HEK293 (cell line): Measurements from ENCODE around the gene IFNL2.

Experiments used
- CTCF ChIA-PET: fragments of 350-600 bp; formaldehyde crosslinking; extraction: SDS; loops from one replicate; lab custom pipeline; 2021; ENCODE audit warnings: antibody characterized with exemption; lab: Yijun Ruan, JAX
- POLR2A ChIA-PET: fragments of 300-600 bp; formaldehyde crosslinking; extraction: SDS; loops from one replicate; lab custom pipeline; 2020; ENCODE audit warnings: antibody characterized with exemption, inconsistent platforms; lab: Yijun Ruan, JAX
- H3K27ac ChIP-seq: fragments of 200-500 bp; sonication (Bioruptor generic); 2 replicates; pipeline ENCODE4 v1.5.1; 2014; ENCODE audit warnings: low read depth, low read length, control low read depth, inconsistent platforms; ENCODE audit errors: extremely low read depth
- H3K36me3 ChIP-seq, 2 experiments: fragments of 200-500 bp in 1 of 2; sonication (Bioruptor generic) in 1 of 2; 1 replicate in 1 of 2; 2 replicates in 1 of 2; pipeline ENCODE4 v1.5.1; 2014 to 2017; ENCODE audit warnings: inconsistent platforms in 2 of 2, low read length in 2 of 2; ENCODE audit not compliant: control insufficient read depth in 2 of 2, insufficient read depth in 1 of 2
- H3K4me1 ChIP-seq: fragments of 200-500 bp; sonication (Bioruptor generic); 2 replicates; pipeline ENCODE4 v1.5.1; 2014; ENCODE audit warnings: mild to moderate bottlenecking, low read length, inconsistent platforms; ENCODE audit not compliant: control insufficient read depth, insufficient read depth
- H3K4me3 ChIP-seq: 2 replicates; pipeline ENCODE4 v1.5.1; 2011; ENCODE audit warnings: low read depth, mild to moderate bottlenecking, control low read depth, low read length, moderate library complexity
- H3K9me3 ChIP-seq: fragments of 200-500 bp; sonication (Bioruptor generic); 2 replicates; pipeline ENCODE4 v1.5.1; 2014; ENCODE audit warnings: low read depth, low read length, inconsistent platforms; ENCODE audit not compliant: control insufficient read depth, insufficient read depth
- INSM2 ChIP-seq: fragments of 450-650 bp; formaldehyde crosslinking; IDR thresholded peaks from 2 replicates; pipeline ENCODE4 v1.5.1; 2016; ENCODE audit warnings: missing biosample characterization, missing genetic modification characterization
- KLF16 ChIP-seq: fragments of 450-650 bp; formaldehyde crosslinking; IDR thresholded peaks from 2 replicates; pipeline ENCODE4 v1.5.1; 2017; ENCODE audit warnings: missing biosample characterization, missing genetic modification characterization
- MZF1 ChIP-seq: fragments of 450-650 bp; formaldehyde crosslinking; IDR thresholded peaks from 2 replicates; pipeline ENCODE4 v1.5.1; 2017; ENCODE audit warnings: missing biosample characterization, missing genetic modification characterization, borderline replicate concordance
- PRDM1 ChIP-seq: fragments of 450-650 bp; formaldehyde crosslinking; IDR thresholded peaks from 2 replicates; pipeline ENCODE4; 2016; ENCODE audit warnings: missing biosample characterization, missing genetic modification characterization
- SALL2 ChIP-seq: fragments of 450-650 bp; formaldehyde crosslinking; IDR thresholded peaks from 2 replicates; pipeline ENCODE4 v1.5.0; 2017; ENCODE audit warnings: missing biosample characterization, mild to moderate bottlenecking, missing genetic modification characterization, borderline replicate concordance
- ZNF114 ChIP-seq: fragments of 450-650 bp; formaldehyde crosslinking; IDR thresholded peaks from 2 replicates; pipeline ENCODE4 v1.5.0; 2017; ENCODE audit warnings: missing biosample characterization, missing genetic modification characterization
- ZNF140 ChIP-seq: fragments of 450-650 bp; formaldehyde crosslinking; IDR thresholded peaks from 2 replicates; pipeline ENCODE4 v1.5.1; 2016; ENCODE audit warnings: missing biosample characterization, missing genetic modification characterization
- ZNF214 ChIP-seq: fragments of 450-650 bp; formaldehyde crosslinking; IDR thresholded peaks from 2 replicates; pipeline ENCODE4 v1.5.1; 2017; ENCODE audit warnings: missing biosample characterization, mild to moderate bottlenecking, missing genetic modification characterization, borderline replicate concordance
- ZNF302 ChIP-seq: fragments of 450-650 bp; formaldehyde crosslinking; IDR thresholded peaks from 2 replicates; pipeline ENCODE4 v1.5.1; 2016; ENCODE audit warnings: missing biosample characterization, missing genetic modification characterization, low read depth
- ZNF311 ChIP-seq: fragments of 450-650 bp; formaldehyde crosslinking; IDR thresholded peaks from 2 replicates; pipeline ENCODE4 v1.5.1; 2017; ENCODE audit warnings: missing biosample characterization, missing genetic modification characterization, borderline replicate concordance
- ZNF341 ChIP-seq: fragments of 450-650 bp; formaldehyde crosslinking; IDR thresholded peaks from 2 replicates; pipeline ENCODE4; 2016; ENCODE audit warnings: low read depth, missing biosample characterization, missing genetic modification characterization
- ZNF473 ChIP-seq: fragments of 450-650 bp; formaldehyde crosslinking; IDR thresholded peaks from 2 replicates; pipeline ENCODE4 v1.5.1; 2017; ENCODE audit warnings: missing biosample characterization, missing genetic modification characterization
- ZNF501 ChIP-seq: fragments of 450-650 bp; formaldehyde crosslinking; IDR thresholded peaks from 2 replicates; pipeline ENCODE4 v1.5.1; 2016; ENCODE audit warnings: missing biosample characterization, missing genetic modification characterization
- ZNF518A ChIP-seq: fragments of 450-650 bp; formaldehyde crosslinking; conservative IDR thresholded peaks from 2 replicates; pipeline ENCODE4 v1.5.1; 2016; ENCODE audit warnings: low read depth, missing biosample characterization, missing genetic modification characterization
- ZNF529 ChIP-seq: fragments of 450-650 bp; formaldehyde crosslinking; IDR thresholded peaks from 2 replicates; pipeline ENCODE4 v1.5.1; 2017; ENCODE audit warnings: missing genetic modification characterization, missing biosample characterization; ENCODE audit not compliant: insufficient replicate concordance
- ZNF548 ChIP-seq: fragments of 450-650 bp; formaldehyde crosslinking; IDR thresholded peaks from 2 replicates; pipeline ENCODE4 v1.5.1; 2016; ENCODE audit warnings: missing biosample characterization, missing genetic modification characterization
- ZNF623 ChIP-seq: fragments of 450-650 bp; formaldehyde crosslinking; IDR thresholded peaks from 2 replicates; pipeline ENCODE4 v1.5.1; 2016; ENCODE audit warnings: missing biosample characterization, missing genetic modification characterization
- ZNF747 ChIP-seq: fragments of 450-650 bp; formaldehyde crosslinking; IDR thresholded peaks from 2 replicates; pipeline ENCODE4 v1.5.1; 2016; ENCODE audit warnings: missing biosample characterization, missing genetic modification characterization
- ZNF791 ChIP-seq: fragments of 450-650 bp; formaldehyde crosslinking; IDR thresholded peaks from 2 replicates; pipeline ENCODE4 v1.5.1; 2016; ENCODE audit warnings: missing biosample characterization, missing genetic modification characterization
- ZSCAN23 ChIP-seq: fragments of 450-650 bp; formaldehyde crosslinking; IDR thresholded peaks from 2 replicates; pipeline ENCODE4 v1.5.1; 2016; ENCODE audit warnings: missing biosample characterization, missing genetic modification characterization
- TF ChIP-seq, protein P1 (sequence below): fragments of 450-650 bp; formaldehyde crosslinking; IDR thresholded peaks from 2 replicates; pipeline ENCODE4 v1.5.1; 2016; ENCODE audit warnings: missing biosample characterization, missing genetic modification characterization
- TF ChIP-seq, protein P2 (sequence below): fragments of 450-650 bp; formaldehyde crosslinking; IDR thresholded peaks from 2 replicates; pipeline ENCODE4 v1.5.1; 2016; ENCODE audit warnings: missing biosample characterization, missing genetic modification characterization

IFNL2 gene

DNA sequence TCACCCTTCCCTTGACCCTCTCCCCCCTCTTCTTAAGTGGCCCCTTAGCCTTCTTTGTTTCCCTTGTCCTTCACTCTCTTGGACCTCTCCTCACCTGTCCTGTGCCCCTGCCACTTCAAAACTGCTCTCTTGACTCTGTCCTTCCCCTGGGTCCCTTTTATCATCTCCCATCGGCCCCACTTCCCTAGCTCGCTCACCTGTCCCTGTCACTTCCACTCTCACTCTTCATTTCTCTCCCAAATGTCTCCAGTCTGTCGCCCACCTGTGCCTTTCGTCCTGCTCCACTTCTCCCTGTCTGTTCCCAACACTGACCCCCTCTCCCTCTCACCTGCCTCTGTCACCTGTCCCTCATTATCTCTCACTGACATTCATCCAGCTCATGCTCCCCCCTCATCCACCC, 28.7 kb downstream of the IFNL2 start:
- ChIA-PET POLR2A (interaction anchor here (0.7 to 2.3 kb wide), 2 partner anchors 9 to 60 kb away, joined by 7 to 9 read pairs; no protein-coding TSS in a partner anchor), CTCF (interaction anchor here (0.5 to 1.4 kb wide), 4 partner anchors 15 to 175 kb away, joined by 3 to 6 read pairs (median 3); no protein-coding TSS in a partner anchor)
- Histone ChIP-seq H3K27ac (no peak overlapping the region), H3K36me3 (no peaks in the 10 kb centered on the region), H3K4me1 (no peaks in the 10 kb centered on the region), H3K9me3 (no peaks in the 10 kb centered on the region), H3K4me3 (no peak overlapping the region)
- 0 out of 2 replicates have a peak, but pooled peaks have one; percentile 26 for TF ChIP-seq ZNF311
- TF ChIP-seq ZNF140 (tag by site-specific recombination) = no peak
- TF ChIP-seq ZNF341 (tag by site-specific recombination) = no peak
- TF ChIP-seq, protein P1, sequence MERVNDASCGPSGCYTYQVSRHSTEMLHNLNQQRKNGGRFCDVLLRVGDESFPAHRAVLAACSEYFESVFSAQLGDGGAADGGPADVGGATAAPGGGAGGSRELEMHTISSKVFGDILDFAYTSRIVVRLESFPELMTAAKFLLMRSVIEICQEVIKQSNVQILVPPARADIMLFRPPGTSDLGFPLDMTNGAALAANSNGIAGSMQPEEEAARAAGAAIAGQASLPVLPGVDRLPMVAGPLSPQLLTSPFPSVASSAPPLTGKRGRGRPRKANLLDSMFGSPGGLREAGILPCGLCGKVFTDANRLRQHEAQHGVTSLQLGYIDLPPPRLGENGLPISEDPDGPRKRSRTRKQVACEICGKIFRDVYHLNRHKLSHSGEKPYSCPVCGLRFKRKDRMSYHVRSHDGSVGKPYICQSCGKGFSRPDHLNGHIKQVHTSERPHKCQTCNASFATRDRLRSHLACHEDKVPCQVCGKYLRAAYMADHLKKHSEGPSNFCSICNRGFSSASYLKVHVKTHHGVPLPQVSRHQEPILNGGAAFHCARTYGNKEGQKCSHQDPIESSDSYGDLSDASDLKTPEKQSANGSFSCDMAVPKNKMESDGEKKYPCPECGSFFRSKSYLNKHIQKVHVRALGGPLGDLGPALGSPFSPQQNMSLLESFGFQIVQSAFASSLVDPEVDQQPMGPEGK (tag by site-specific recombination) = no peak
- TF ChIP-seq, protein P2, sequence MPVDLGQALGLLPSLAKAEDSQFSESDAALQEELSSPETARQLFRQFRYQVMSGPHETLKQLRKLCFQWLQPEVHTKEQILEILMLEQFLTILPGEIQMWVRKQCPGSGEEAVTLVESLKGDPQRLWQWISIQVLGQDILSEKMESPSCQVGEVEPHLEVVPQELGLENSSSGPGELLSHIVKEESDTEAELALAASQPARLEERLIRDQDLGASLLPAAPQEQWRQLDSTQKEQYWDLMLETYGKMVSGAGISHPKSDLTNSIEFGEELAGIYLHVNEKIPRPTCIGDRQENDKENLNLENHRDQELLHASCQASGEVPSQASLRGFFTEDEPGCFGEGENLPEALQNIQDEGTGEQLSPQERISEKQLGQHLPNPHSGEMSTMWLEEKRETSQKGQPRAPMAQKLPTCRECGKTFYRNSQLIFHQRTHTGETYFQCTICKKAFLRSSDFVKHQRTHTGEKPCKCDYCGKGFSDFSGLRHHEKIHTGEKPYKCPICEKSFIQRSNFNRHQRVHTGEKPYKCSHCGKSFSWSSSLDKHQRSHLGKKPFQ (tag by site-specific recombination) = no peak
- no peak for TF ChIP-seq ZNF501 (tag by site-specific recombination)
- no peak for TF ChIP-seq SALL2 (tag by site-specific recombination)
- TF ChIP-seq MZF1 (tag by site-specific recombination) = no peak
- no peak for TF ChIP-seq ZNF529 (tag by site-specific recombination)
- no peak for TF ChIP-seq ZNF518A (tag by site-specific recombination)
- TF ChIP-seq ZSCAN23 (tag by site-specific recombination) = no peak
- 0 out of 2 replicates have a peak, but pooled peaks have one; percentile 68 for TF ChIP-seq ZNF747
- no peak for TF ChIP-seq INSM2 (tag by site-specific recombination)
- peak; percentile 93 for TF ChIP-seq PRDM1 (tag by site-specific recombination)
- TF ChIP-seq ZNF473 (tag by site-specific recombination) = no peak
- no peak for TF ChIP-seq ZNF214
- no peak for TF ChIP-seq ZNF114
- TF ChIP-seq KLF16 (tag by site-specific recombination) = no peak
- TF ChIP-seq ZNF623 (tag by site-specific recombination) = no peak
- TF ChIP-seq ZNF791 (tag by site-specific recombination) = 0 out of 2 replicates have a peak, but pooled peaks have one; percentile 26
- no peak for TF ChIP-seq ZNF302 (tag by site-specific recombination)
- TF ChIP-seq ZNF548 (tag by site-specific recombination) = no peak
- TF ChIP-seq, all 188 proteins: peak for 4
